HG03520 (cell line): ENCODE data around the gene DRD3.

Source experiments
- ATAC-seq: cut with Tn5 transposase; IDR thresholded peaks from one replicate; pipeline ENCODE4 v1.9.1; 2021; ENCODE audit warnings: mild to moderate bottlenecking, moderate library complexity; ENCODE audit not compliant: unreplicated experiment

DRD3 gene

DNA sequence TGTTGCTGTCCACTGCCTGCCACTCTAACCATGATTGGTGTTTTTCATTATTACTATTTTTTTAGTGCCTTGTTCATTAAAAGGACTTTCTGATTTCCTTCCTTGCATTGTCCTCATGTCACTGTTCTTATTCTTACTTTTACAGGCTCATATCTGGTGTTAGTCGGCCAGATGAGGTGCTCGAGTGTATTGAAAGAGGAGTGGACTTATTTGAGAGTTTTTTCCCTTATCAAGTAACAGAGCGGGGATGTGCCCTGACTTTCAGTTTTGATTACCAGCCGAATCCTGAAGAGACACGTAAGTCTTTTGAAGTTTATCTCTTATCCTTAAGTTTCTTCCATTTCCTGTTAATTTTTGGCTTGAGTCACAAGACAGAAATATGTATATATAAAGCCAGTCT, 99.1 kb downstream of the DRD3 start:
- ATAC-seq = no peak

DNA sequence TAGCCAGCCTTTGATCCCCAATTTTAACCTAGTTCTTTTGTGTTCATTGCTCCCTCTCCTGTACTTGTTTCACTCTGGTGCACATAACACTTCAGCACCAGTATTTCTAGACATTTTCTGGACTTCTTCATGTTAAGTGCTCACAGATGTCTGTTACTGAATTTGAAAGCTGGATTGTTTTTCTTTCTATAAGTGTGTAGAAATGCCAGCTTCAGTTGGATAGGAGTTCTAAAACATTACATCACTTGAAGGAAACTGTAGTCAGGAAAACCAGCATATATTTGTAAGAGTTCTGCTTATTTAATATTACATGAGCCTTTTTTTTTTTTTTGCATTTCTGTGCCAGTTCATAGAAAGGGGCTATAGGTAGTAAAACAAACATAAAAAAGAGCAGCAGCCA, 100.7 kb downstream of the DRD3 start:
- no peak for ATAC-seq
